Measurements from ENCODE around the gene ABHD8. TPM values are rescaled to one million over a fixed set of nuclear protein-coding genes. Genes with fewer than 3 reads are reported as not detected.
A peak's percentile ranks its signal among the peaks of the same experiment; 100 is the strongest.

ABHD8 gene
- total and polyA plus RNA-seq, 2 of the 4 experiments (the other 2 are of a cell fraction): 3.9 to 10.2 TPM

DNA sequence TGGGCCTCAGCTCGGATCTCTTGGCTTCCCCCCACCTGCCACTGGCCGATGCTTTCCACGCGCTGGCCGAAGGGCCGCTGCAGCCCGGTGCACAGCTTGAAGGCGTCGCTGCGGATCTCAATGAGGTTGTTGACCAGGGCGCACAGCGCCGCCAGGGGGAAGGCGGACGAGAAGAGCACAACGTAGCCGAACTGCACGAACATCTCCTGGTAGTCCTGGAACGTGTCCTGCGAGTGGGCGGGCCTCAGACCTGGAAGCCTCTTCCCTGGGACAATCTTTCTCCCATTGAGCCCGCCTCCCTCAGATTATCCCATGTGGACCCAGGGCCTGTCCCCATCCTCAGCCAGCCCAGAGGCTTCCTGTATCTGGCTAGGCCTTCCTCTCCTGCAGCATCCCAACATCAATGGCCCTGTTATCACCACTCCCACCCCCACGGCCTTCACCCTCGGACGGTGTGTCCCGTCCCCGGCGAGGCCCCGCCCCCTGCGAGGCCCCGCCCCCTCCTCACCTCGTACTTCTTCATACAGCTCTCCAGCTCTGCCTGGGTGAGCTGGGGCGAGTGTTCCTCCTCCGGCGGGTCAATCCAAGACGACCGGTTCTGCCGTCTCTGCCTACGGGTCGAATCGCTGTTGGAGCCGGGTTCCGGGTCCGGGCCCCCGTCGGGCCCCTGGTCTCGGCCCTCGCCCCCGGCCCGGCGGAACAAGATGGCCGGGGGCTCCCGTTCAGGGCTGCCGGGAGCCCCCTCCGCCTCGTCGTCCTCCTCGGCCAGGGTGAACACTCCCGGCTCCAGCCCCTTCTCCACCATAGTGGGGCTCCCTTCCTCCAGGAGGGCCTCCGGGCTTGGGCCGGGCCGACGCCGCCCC is 24.7 kb upstream of the ABHD8 start (continued):
- TF ChIP-seq BHLHE40 (IDR thresholded peaks at IDR 0.05; ENCODE audit: low read depth, low read length): no peak

DNA sequence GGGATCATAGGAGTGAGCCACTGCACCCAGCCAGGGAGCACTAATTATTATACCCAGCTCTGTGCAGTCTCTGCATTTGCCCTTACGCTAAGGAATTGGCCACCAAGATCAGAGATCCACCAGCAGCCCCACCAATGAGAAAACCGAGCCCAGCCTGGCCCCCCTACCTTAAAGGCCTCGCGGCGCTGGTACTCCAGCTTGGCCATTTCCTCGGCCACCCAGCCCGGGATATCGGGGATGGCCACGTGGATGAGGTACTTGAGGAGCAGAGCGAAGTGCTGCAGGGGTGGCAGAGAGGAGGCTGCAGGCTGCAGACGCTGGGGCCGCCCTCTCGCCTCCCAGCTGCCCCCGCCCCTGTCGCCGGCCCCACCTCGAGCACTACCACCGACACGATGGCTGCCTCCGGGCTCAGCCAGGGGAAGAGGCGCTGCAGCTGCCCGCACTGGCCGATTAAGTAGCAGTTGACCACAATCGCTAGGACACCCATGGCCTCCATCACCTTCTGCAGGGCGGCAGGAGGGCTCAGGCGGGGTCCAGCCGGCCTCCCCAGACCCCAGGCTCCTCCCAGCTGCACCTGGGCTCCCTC is 23.9 kb upstream of the ABHD8 start:
- no peak overlapping the region for H3K9ac ChIP-seq (ENCODE audit: low read depth, low read length)
- no peak overlapping the region for H2BK20ac ChIP-seq (ENCODE audit: low read depth, low read length)
- no peak overlapping the region for H2AFZ ChIP-seq (replicated peaks; ENCODE audit: low read length, poor library complexity)
- H4K20me1 ChIP-seq (ENCODE audit: insufficient read depth, low read length): peaks cover 7% of the 10 kb centered on the region; the same call in 1 of the 2 replicates
- peak overlapping the region; percentile 16 for H2AK9ac ChIP-seq (replicated peaks; ENCODE audit: low read depth, low read length, poor library complexity)
- no peak overlapping the region for H2AK5ac ChIP-seq (ENCODE audit: low read depth, low read length)
- H2BK120ac ChIP-seq (ENCODE audit: low read depth, low read length): no peak overlapping the region
- no peak for DNase-seq
- H3K27me3 ChIP-seq (ENCODE audit: control insufficient read depth, insufficient read depth, low read length): no peaks in the 10 kb centered on the region
- no peak overlapping the region for H3K23ac ChIP-seq (ENCODE audit: low read depth, low read length)
- dilution Hi-C loops (cut with HindIII; ENCODE audit: low sequenced_read_pairs, unreplicated experiment): no loop called here
- H3K14ac ChIP-seq (replicated peaks; ENCODE audit: low read depth, low read length): no peak overlapping the region
- no peaks in the 10 kb centered on the region for H3K9me3 ChIP-seq (ENCODE audit: control insufficient read depth, insufficient read depth, low read length)
- TF ChIP-seq CHD1 (IDR thresholded peaks at IDR 0.05; ENCODE audit: low read depth, low read length) (no peak), SMC3 (IDR thresholded peaks at IDR 0.05; ENCODE audit: low read depth, low read length) (no peak), BHLHE40 (IDR thresholded peaks at IDR 0.05; ENCODE audit: low read depth, low read length) (no peak), RAD21 (IDR thresholded peaks at IDR 0.05; ENCODE audit: low read length) (no peak), CEBPB (IDR thresholded peaks at IDR 0.05; ENCODE audit: low read depth, low read length) (no peak), MAFK (IDR thresholded peaks at IDR 0.05; ENCODE audit: low read depth, low read length) (no peak), RCOR1 (IDR thresholded peaks at IDR 0.05; ENCODE audit: insufficient replicate concordance, low read length) (no peak), MXI1 (IDR thresholded peaks at IDR 0.05; ENCODE audit: borderline replicate concordance, low read depth, low read length) (no peak), MAZ (IDR thresholded peaks at IDR 0.05; ENCODE audit: borderline replicate concordance, low read depth, low read length) (no peak), POLR2A (IDR thresholded peaks at IDR 0.05; ENCODE audit: low read depth, low read length) (no peak), ELK1 (IDR thresholded peaks at IDR 0.05; ENCODE audit: borderline replicate concordance, low read depth, low read length) (no peak), RFX5 (IDR thresholded peaks at IDR 0.05; ENCODE audit: low read depth, low read length) (no peak), NFE2L2 (IDR thresholded peaks at IDR 0.05; ENCODE audit: low read depth, low read length) (no peak), FOS (IDR thresholded peaks at IDR 0.05; ENCODE audit: low read depth, low read length) (no peak), USF2 (IDR thresholded peaks at IDR 0.05; ENCODE audit: low read depth, low read length) (no peak)
- H4K5ac ChIP-seq (ENCODE audit: low read depth, low read length): no peak overlapping the region
- no peaks in the 10 kb centered on the region for H3K4me1 ChIP-seq (ENCODE audit: control insufficient read depth, insufficient read depth, low read length)
- H4K8ac ChIP-seq (ENCODE audit: low read depth in 2 of 2, low read length in 2 of 2): no peak overlapping the region
- in situ Hi-C loops (cut with MboI; ENCODE audit: low sequenced_read_pairs): no loop called here
- H2BK15ac ChIP-seq (ENCODE audit: low read depth, low read length): no peak overlapping the region
- no peak overlapping the region for H3K18ac ChIP-seq (ENCODE audit: low read depth, low read length)
- no peak overlapping the region for H3K27ac ChIP-seq (ENCODE audit: insufficient read depth, low read length)
- H3K4ac ChIP-seq (ENCODE audit: low read depth, low read length): no peak overlapping the region
- no peak overlapping the region for H3K4me2 ChIP-seq (ENCODE audit: low read depth, low read length)
- peaks cover 0 to under 1% of the 10 kb centered on the region in 2 experiments; a peak in 1 of 4 replicates for H3K79me1 ChIP-seq (ENCODE audit: low read depth in 1 of 2, low read length in 2 of 2)
- no peak overlapping the region for H4K91ac ChIP-seq (ENCODE audit: insufficient read depth, low read depth, low read length)
- H3K56ac ChIP-seq (ENCODE audit: extremely low read depth, insufficient read depth, low read length): no peak overlapping the region
- POLR2A ChIA-PET (ENCODE audit: unreplicated experiment): no interaction called here
- H3K4me3 ChIP-seq (ENCODE audit: insufficient read depth, low read depth, low read length): no peak overlapping the region
- BruUV-seq (replicated peaks): no TSS peak
- WGBS, 2 experiments (ENCODE audit: extremely low coverage in 2 of 2, insufficient read length in 1 of 2): 89% methylated on average over 12 of the region's 27 CpGs; no CpG with 5 or more reads in 1 of the 2 experiments
- CTCF ChIA-PET: no interaction called here
- H2BK5ac ChIP-seq (ENCODE audit: low read depth, low read length, poor library complexity, severe bottlenecking): no peak overlapping the region
- intact Hi-C loops (cut with micrococcal nuclease): no loop called here
- H3K36me3 ChIP-seq (ENCODE audit: control insufficient read depth, insufficient read depth, low read length): peaks cover 16% of the 10 kb centered on the region
- no peak for ATAC-seq (ENCODE audit: low read depth)
- no peaks in the 10 kb centered on the region for H3K9me1 ChIP-seq (ENCODE audit: insufficient read depth, low read length)

All from IMR-90 (cell line).